ENCODE data around the gene DCST1. TPM values are rescaled to one million over a fixed set of nuclear protein-coding genes. Genes with fewer than 3 reads are reported as not detected.

The DCST1 gene
- polyA plus RNA-seq, 2 of the 4 experiments (the other 2 are of a cell fraction) = 0.06 TPM; not detected in 1

GRCh38 chr1:155079210-155079486, 45.5 kb downstream of the DCST1 start (continued):
- TF ChIP-seq CBX2 (IDR thresholded peaks at IDR 0.05; ENCODE audit: borderline replicate concordance, low read depth) (no peak), TFCP2L1 (CRISPR knock-in tag; IDR thresholded peaks at IDR 0.05) (no peak), HES2 (IDR thresholded peaks at IDR 0.05) (no peak), EHMT2 (IDR thresholded peaks at IDR 0.05; ENCODE audit: low read depth) (no peak), HOXA7 (CRISPR knock-in tag; IDR thresholded peaks at IDR 0.05) (no peak), FOSB (CRISPR knock-in tag; IDR thresholded peaks at IDR 0.05) (no peak), USF2 (IDR thresholded peaks at IDR 0.05) (no peak), KDM1A (IDR thresholded peaks at IDR 0.05; ENCODE audit: low read depth) (no peak)

- peak in 1 of 2 experiments; percentile 35; a peak in 3 of 6 replicates for ATAC-seq
- TF ChIP-seq RNF2 (IDR thresholded peaks at IDR 0.05; ENCODE audit: borderline replicate concordance, low read depth) (0 out of 2 replicates have a peak, but pooled peaks have one; percentile 51), TP53 (CRISPR knock-in tag; IDR thresholded peaks at IDR 0.05) (no peak), ATOH8 (CRISPR knock-in tag; IDR thresholded peaks at IDR 0.05; ENCODE audit: low read depth) (no peak), MAFK (IDR thresholded peaks at IDR 0.05; ENCODE audit: partially characterized antibody) (no peak), HMGXB4 (CRISPR knock-in tag; IDR thresholded peaks at IDR 0.05; ENCODE audit: borderline replicate concordance) (no peak), HOXB13 (CRISPR knock-in tag; IDR thresholded peaks at IDR 0.05; ENCODE audit: low read depth) (no peak), NR3C1 (IDR thresholded peaks at IDR 0.05) (no peak)
- POLR2A ChIA-PET = no interaction called here
- Histone ChIP-seq H3K4me3 (peak overlapping the region; percentile 55), H3K4me2 (peak overlapping the region; percentile 99), H3K9me3 (no peaks in the 10 kb centered on the region), H3K27ac (peak overlapping the region in 1 of 2 experiments; percentile 43; a peak in 3 of 6 replicates), H3K4me1 (peaks cover 51% of the 10 kb centered on the region)
- DNase-seq (ENCODE audit: low read depth in 1 of 2, low spot score in 1 of 2) = no peak
- no peak for FAIRE-seq
- CTCF ChIA-PET = interaction anchor here (1.9 to 17.9 kb wide), 5 partner anchors 9 to 410 kb away, joined by 3 to 319 read pairs (median 10); partner anchors contain the start of genes ADAM15 and EFNA4
- 7% methylated on average over 21 of the region's 67 CpGs for WGBS (ENCODE audit: missing lambda C conversion rate)
These were observed 46.1 kb downstream of the DCST1 start for GRCh38 chr1:155079487-155080311.

GRCh38 chr1:155080312-155081228, 46.9 kb downstream of the DCST1 start:
- ATAC-seq = no peak
- Histone ChIP-seq H3K9me3 (no peaks in the 10 kb centered on the region), H3K4me1 (peaks cover 52% of the 10 kb centered on the region), H3K4me3 (peak overlapping the region; percentile 55), H3K27ac (peak overlapping the region in 1 of 2 experiments; percentile 43; a peak in 3 of 6 replicates), H3K4me2 (peak overlapping the region; percentile 99)
- ChIA-PET CTCF (interaction anchor here (0.6 to 17.9 kb wide), 7 partner anchors 10 to 521 kb away, joined by 3 to 319 read pairs (median 4); partner anchors contain the start of genes ADAM15, EFNA4 and KRTCAP2), POLR2A (interaction anchor here (0.5 to 1.0 kb wide), 2 partner anchors 93 to 107 kb away, joined by 3 to 4 read pairs; partner anchors contain the start of gene KRTCAP2)
- TF ChIP-seq E2F6 (IDR thresholded peaks at IDR 0.05; ENCODE audit: borderline replicate concordance, low read depth) (0 out of 2 replicates have a peak, but pooled peaks have one; percentile 16), MAX (IDR thresholded peaks at IDR 0.05) (0 out of 2 replicates have a peak, but pooled peaks have one; percentile 28), EHF (CRISPR knock-in tag; IDR thresholded peaks at IDR 0.05) (no peak), NPAS2 (CRISPR knock-in tag; IDR thresholded peaks at IDR 0.05; ENCODE audit: borderline replicate concordance) (peak; percentile 44; the same call in 1 of the 2 replicates), USF2 (IDR thresholded peaks at IDR 0.05) (peak; percentile 89), KDM5A (IDR thresholded peaks at IDR 0.05) (no peak), RARB (CRISPR knock-in tag; IDR thresholded peaks at IDR 0.05) (no peak), CEBPB (IDR thresholded peaks at IDR 0.05) (no peak), BHLHE40 (IDR thresholded peaks at IDR 0.05; ENCODE audit: low read depth, low read length) (peak; percentile 75)
- DNase-seq (ENCODE audit: low read depth in 1 of 2, low spot score in 1 of 2) = no peak
- 12% methylated on average over 15 of the region's 71 CpGs for WGBS (ENCODE audit: missing lambda C conversion rate)
- FAIRE-seq = no peak

All from A549 (cell line).